OCI-LY1 (cell line): ENCODE data around the gene RUNX1.

Source experiments
- H2AFZ ChIP-seq: fragments of 200-600 bp; sonication (generic), shearing (Covaris generic); 2 replicates; pipeline ENCODE4 v1.6.0; 2014; ENCODE audit warnings: antibody characterized with exemption, mild to moderate bottlenecking, low read length
- H3F3A ChIP-seq: fragments of 200-600 bp; sonication (generic), shearing (Covaris generic); 2 replicates; pipeline ENCODE4 v1.6.0; 2014; ENCODE audit warnings: mild to moderate bottlenecking, antibody characterized with exemption, low read length, moderate library complexity; ENCODE audit not compliant: insufficient read depth
- H3K27ac ChIP-seq: fragments of 200-600 bp; sonication (generic); 2 replicates; pipeline ENCODE4 v1.5.1; 2014; ENCODE audit warnings: low read length, mixed run types, mild to moderate bottlenecking, low read depth; ENCODE audit not compliant: poor library complexity, severe bottlenecking
- H3K27me3 ChIP-seq: fragments of 200-600 bp; sonication (generic); 2 replicates; pipeline ENCODE4 v1.6.0; 2014; ENCODE audit warnings: antibody characterized with exemption, mild to moderate bottlenecking, low read length, moderate library complexity; ENCODE audit not compliant: insufficient read depth
- H3K36me3 ChIP-seq: fragments of 200-600 bp; sonication (generic); 2 replicates; pipeline ENCODE4 v1.6.1; 2014; ENCODE audit warnings: mild to moderate bottlenecking, antibody characterized with exemption, low read length, moderate library complexity, mixed read lengths; ENCODE audit not compliant: insufficient read depth
- H3K4me1 ChIP-seq: fragments of 200-600 bp; sonication (generic); 2 replicates; pipeline ENCODE4 v1.5.1; 2014; ENCODE audit warnings: mild to moderate bottlenecking, low read length, moderate library complexity; ENCODE audit not compliant: insufficient read depth, severe bottlenecking
- H3K4me2 ChIP-seq: fragments of 200-600 bp; sonication (generic), shearing (Covaris generic); 2 replicates; pipeline ENCODE4 v1.6.1; 2014; ENCODE audit warnings: low read length
- H3K4me3 ChIP-seq: fragments of 200-600 bp; sonication (generic); 2 replicates; pipeline ENCODE4 v1.5.1; 2014; ENCODE audit warnings: low read length, low read depth, mild to moderate bottlenecking, mixed read lengths; ENCODE audit not compliant: poor library complexity, severe bottlenecking
- H3K79me2 ChIP-seq: fragments of 200-600 bp; shearing (Covaris generic); 2 replicates; pipeline ENCODE4 v1.6.1; 2016; ENCODE audit warnings: mixed run types, low read length, mixed read lengths; ENCODE audit not compliant: insufficient read depth
- H3K9ac ChIP-seq: fragments of 200-600 bp; sonication (generic), shearing (Covaris generic); 2 replicates; pipeline ENCODE4 v1.6.1; 2014; ENCODE audit warnings: mild to moderate bottlenecking, low read length, mixed read lengths
- H3K9me2 ChIP-seq: fragments of 200-600 bp; sonication (generic), shearing (Covaris generic); 2 replicates; pipeline ENCODE4 v1.6.1; 2014; ENCODE audit warnings: low read depth, mild to moderate bottlenecking, low read length, mixed read lengths
- H3K9me3 ChIP-seq: fragments of 200-600 bp; shearing (Covaris generic); 2 replicates; pipeline ENCODE4 v1.6.1; 2014; ENCODE audit warnings: low read length, mixed read lengths
- H4K20me1 ChIP-seq: fragments of 200-600 bp; sonication (generic), shearing (Covaris generic); 2 replicates; pipeline ENCODE4 v1.6.0; 2016; ENCODE audit warnings: mild to moderate bottlenecking, low read length; ENCODE audit not compliant: insufficient read depth
- EZH2 ChIP-seq: fragments of 200-600 bp; sonication (generic), shearing (Covaris generic); IDR thresholded peaks from 2 replicates; pipeline ENCODE4 v1.8.0; 2017; ENCODE audit warnings: borderline replicate concordance, mixed run types, mild to moderate bottlenecking, antibody characterized with exemption, low read length, moderate library complexity, mixed read lengths
- TF ChIP-seq, protein P1 (sequence below): fragments of 200-600 bp; sonication (generic), shearing (Covaris generic); IDR thresholded peaks from 2 replicates; pipeline ENCODE4 v1.5.1; 2017; ENCODE audit warnings: mild to moderate bottlenecking, antibody characterized with exemption, low read length, moderate library complexity, mixed read lengths

RUNX1 gene

DNA sequence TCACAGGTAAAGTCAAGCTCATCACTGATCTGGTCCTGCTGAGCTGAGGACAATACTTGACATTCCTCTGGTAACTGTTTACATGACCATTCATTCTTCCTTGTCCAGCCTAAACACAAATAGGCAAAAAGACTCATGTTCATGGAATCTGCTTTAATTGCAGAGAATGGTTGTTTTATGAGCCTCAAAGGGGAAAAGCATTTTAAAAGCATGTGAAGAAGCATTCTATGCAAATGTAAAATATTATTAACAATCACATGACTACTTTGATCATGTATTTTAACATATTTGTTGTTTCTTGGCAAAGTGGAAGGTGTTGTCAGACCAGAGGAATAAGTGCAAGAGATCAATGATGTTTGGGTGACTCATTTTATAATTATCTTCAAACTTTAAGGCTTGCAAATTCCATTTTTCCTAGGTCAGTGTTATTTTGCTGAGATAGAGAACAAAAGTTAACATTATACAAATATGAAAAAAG is 133.7 kb downstream of the RUNX1 start:
- Histone ChIP-seq H3K27ac (no peak overlapping the region), H3K4me3 (no peak overlapping the region), H3F3A (no peaks in the 10 kb centered on the region), H3K79me2 (no peaks in the 10 kb centered on the region), H3K4me1 (peaks cover 26% of the 10 kb centered on the region), H3K27me3 (no peaks in the 10 kb centered on the region), H3K4me2 (no peak overlapping the region), H3K36me3 (peaks cover 13% of the 10 kb centered on the region; the same call in 1 of the 2 replicates), H3K9me2 (no peaks in the 10 kb centered on the region), H3K9ac (no peak overlapping the region), H4K20me1 (no peaks in the 10 kb centered on the region), H3K9me3 (no peaks in the 10 kb centered on the region), H2AFZ (no peak overlapping the region)
- no peak for TF ChIP-seq EZH2
- TF ChIP-seq, protein P1, sequence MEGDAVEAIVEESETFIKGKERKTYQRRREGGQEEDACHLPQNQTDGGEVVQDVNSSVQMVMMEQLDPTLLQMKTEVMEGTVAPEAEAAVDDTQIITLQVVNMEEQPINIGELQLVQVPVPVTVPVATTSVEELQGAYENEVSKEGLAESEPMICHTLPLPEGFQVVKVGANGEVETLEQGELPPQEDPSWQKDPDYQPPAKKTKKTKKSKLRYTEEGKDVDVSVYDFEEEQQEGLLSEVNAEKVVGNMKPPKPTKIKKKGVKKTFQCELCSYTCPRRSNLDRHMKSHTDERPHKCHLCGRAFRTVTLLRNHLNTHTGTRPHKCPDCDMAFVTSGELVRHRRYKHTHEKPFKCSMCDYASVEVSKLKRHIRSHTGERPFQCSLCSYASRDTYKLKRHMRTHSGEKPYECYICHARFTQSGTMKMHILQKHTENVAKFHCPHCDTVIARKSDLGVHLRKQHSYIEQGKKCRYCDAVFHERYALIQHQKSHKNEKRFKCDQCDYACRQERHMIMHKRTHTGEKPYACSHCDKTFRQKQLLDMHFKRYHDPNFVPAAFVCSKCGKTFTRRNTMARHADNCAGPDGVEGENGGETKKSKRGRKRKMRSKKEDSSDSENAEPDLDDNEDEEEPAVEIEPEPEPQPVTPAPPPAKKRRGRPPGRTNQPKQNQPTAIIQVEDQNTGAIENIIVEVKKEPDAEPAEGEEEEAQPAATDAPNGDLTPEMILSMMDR = no peak

DNA sequence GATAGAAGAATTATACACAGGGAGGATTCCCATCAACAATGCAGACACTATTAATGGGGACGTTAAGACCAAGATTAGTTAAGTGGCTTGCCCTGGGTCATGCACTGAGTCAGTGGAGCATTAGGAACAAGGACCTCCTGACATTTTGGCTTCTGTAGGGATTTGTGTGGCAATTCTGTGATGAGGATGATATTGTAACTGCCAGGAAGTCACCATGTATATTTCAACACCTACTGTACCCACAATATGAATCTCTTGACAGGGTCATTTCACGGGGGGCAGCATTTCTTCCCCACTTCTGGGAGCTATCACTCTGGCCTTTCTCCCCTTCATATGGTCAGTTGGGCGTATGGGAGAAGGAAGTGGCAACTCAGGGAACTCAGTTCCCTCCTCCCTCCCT is 134.9 kb downstream of the RUNX1 start:
- Histone ChIP-seq H3F3A (no peaks in the 10 kb centered on the region), H2AFZ (no peak overlapping the region), H3K27me3 (no peaks in the 10 kb centered on the region), H3K9ac (no peak overlapping the region), H3K36me3 (peaks cover 11% of the 10 kb centered on the region; the same call in 1 of the 2 replicates), H3K9me2 (no peaks in the 10 kb centered on the region), H3K27ac (no peak overlapping the region), H3K4me2 (no peak overlapping the region), H3K79me2 (no peaks in the 10 kb centered on the region), H3K4me1 (peaks cover 34% of the 10 kb centered on the region), H4K20me1 (no peaks in the 10 kb centered on the region), H3K9me3 (no peaks in the 10 kb centered on the region), H3K4me3 (no peak overlapping the region)
- no peak for TF ChIP-seq EZH2
- TF ChIP-seq, protein P1 = no peak

DNA sequence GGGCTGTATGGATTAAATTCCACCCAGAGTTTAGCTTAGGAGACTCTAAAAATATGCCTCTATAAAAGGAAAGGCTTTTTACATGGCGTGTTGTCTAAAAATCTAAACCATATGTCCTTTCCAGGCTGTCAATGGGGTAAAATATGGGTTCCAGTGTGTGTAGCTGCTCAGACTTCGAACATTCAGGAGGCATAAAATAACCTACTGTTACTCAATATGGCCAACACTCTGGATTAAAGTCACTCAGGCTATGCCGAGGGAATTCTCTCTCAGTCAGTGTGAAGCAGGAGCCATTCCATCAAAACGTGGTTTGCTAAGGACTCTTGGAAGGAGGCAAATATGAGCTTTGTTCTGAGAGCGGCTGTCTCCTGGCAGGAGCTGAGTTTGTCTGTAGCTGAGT is 135.3 kb downstream of the RUNX1 start:
- no peak overlapping the region for H3K9ac ChIP-seq
- H3K9me2 ChIP-seq = no peaks in the 10 kb centered on the region
- H3K4me3 ChIP-seq = no peak overlapping the region
- no peaks in the 10 kb centered on the region for H3K79me2 ChIP-seq
- no peak overlapping the region for H3K27ac ChIP-seq
- no peaks in the 10 kb centered on the region for H3K9me3 ChIP-seq
- no peaks in the 10 kb centered on the region for H3K27me3 ChIP-seq
- TF ChIP-seq, protein P1 = no peak
- no peak for TF ChIP-seq EZH2
- no peak overlapping the region for H3K4me2 ChIP-seq
- H4K20me1 ChIP-seq = no peaks in the 10 kb centered on the region
- H3K36me3 ChIP-seq = peaks cover 11% of the 10 kb centered on the region; the same call in 1 of the 2 replicates
- peaks cover 34% of the 10 kb centered on the region for H3K4me1 ChIP-seq
- no peaks in the 10 kb centered on the region for H3F3A ChIP-seq
- H2AFZ ChIP-seq = no peak overlapping the region
